HS-5 (cell line): ENCODE measurements around the gene PDE4A.
"Not testable (repeated sequence)": the region's sequence is repeated elsewhere in the genome, so short reads cannot be mapped to it uniquely, and the experiment has no call there.

Source experiments
- DNase-seq: peaks from one replicate; pipeline ENCODE4 v3.0.0-alpha.2; 2012; ENCODE audit warnings: low read depth

PDE4A gene

DNA sequence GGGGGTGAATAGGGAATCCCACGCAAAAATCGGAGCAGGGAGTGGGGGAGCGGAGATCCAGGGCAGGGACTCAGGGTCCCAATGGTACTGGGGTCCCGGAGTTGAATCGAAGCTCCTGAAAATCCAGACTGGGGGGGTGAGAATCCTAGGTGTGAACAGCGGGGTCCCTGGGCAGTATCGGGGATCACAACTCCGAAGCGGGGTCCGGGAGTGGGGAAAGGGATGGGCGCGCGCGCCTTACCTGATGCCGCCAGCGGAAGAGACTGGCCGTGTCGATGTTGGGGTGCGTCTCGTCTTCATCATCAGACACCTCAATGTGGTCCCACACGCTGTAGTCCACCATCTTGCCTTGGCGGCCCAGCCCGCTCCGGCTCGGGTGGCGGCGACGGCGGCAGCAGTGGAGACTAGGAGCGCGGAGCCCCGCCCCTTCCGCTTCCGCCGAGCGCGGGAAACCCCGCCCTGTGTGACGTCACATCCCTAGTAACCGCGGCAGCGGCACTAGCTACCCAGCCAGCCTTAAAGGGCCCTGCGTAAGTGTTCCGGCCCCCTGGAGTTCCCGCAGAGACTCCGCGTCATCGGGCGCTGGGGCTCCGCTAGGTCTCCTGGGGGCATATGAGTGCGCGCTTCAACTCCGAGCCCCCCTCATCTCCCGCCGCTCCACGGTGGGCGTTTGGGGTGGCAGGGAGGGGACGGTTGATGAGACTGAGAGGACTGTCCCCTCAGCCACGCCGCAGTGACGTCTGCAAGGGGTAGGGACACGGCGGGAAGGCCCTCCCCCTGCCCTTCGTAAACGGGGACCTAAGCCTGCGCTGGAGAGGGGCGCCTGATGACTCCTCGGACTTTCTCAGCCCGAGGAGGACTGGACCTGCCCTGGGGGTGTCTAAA is 17.0 kb upstream of the PDE4A start, which contains the start of gene CDC37:
CDC37 (minus strand) TSS at position 406 of the 885 bp plus-strand sequence; CDS start at position 343, 63 bp downstream.
- DNase-seq = peak; percentile 91

DNA sequence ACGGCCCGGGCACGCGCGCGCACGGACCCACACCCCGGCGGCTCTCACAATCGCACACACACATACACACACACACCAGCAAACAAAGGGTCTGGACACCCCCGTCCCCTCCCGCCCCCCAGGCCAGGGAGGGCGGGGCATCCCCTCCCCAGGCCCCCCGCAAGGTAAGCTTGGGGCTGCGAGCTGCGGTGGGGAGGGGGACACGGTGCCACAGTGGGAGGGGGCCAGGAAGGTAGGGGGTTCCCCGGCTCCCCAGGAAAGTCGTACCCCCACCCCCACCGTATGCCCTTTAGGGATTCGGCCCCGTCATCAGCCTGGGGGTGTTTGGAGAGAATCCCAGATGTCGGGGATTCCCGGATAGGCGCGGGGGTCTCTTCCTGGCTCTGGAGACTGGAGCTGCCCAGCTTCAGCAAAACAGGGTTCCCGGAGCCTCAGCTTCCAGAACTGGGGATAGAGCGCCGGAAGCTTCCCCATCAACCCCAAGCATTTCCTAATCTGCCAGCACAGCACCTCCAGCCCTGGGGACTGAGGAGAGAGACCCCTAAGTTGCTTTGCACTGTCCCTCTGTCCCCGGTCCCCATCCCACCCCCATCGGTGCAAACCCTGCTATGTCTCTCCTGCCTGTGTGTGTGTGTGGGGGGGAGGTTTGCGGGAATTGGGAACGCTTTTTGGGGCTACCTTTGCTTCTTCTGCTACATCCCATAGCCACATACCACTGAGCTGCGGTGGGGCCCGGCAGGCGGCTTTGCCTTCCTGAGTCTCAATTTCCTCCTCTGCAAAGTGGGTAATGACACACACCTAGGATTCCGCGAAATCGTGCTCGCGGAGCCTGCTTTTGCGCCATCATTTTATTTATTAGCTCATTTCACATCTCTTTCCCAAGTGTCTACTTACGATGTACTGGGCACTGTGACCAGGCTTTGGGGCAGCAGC is 15.2 kb upstream of the PDE4A start:
- DNase-seq = no peak

DNA sequence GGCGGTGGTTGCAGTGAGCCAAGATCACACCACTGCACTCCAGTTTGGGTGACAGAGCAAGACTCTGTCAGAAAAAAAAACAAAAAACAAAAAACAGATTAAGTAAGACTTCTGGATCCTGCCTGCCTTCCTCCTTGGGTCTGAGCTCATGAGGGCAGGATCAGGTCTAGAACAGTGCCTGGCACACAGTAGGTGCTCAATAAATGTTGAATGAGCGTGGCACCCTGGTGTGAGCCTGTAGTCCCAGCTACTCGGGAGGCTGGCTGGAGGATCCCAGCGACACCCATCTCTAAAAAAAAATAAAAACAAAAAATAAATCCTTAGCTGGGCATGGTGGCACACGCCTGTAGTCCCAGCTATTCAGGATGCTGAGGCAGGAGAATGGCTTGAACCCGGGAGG is 14.1 kb upstream of the PDE4A start:
- no peak for DNase-seq

DNA sequence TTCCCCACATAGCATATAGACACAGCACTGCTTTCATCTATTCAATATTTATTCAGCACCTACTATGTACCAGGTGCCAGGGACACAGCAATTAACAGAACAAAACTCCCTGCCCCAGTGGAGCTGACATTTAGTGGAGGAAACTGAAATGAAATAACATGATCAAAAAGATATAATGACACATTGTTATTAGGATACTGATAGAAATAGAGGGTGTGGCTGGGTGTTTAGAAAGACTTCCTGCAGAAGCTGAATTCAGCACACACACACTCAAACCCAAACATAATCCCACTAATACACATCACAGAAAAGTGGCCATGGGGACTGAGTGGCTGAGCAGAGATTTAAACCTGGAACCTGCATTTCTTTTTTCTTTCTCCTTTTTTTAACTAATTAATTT is 13.2 kb upstream of the PDE4A start:
- DNase-seq = no peak

DNA sequence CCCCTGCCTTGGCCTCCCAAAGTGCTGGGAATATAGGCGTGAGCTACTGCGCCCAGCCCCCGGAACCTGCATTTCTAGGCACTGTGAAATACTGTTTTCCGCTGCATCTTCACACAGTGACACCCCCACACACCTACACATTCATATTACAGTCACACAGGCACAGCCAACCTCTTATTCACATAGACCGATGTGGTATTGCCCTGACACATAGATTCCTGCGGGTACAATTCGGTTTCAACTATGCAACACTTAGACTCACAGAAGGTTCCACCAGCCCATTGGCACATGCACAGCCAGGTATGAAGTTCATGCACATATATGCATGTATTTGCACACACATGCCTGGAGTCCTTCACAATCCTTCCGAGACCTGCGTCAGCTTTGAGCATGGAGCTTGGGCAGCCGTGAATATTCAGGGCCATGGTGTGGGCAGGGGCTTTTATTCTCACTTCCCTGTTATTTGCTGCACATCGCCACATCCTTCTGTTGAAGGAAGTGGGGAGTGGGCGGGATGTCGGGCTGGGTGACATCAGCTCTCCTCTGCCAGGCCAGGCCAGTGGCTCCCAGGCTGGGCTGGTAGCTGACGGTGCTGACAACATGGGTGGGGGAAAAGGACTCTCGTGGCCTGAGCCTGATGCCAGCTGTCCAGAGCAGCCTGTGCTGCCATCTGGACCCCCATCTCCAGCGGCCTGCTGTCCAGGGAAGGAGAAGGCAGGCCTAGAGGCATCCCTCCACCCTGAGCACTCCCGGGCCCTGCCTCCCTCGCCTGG is 11.6 kb upstream of the PDE4A start:
- DNase-seq = no peak

DNA sequence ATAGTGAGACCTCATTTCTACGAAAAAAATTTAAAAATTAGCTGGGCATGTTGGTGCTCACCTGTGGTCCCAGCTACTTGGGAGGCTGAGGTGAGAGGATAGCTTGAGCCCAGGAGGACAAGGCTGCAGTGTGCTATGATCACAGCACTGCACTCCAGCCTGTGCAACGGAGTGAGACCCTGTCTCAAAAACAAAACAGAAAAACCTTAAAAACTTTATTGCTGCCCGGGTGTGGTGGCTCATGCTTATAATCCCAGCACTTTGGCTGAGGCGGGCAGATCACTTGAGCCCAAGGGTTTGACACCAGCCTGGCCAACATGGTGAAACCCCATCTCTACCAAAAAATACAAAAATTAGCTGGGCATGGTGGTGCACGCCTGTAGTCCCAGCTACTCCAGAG is 9.1 kb upstream of the PDE4A start:
- not testable (repeated sequence) for DNase-seq

DNA sequence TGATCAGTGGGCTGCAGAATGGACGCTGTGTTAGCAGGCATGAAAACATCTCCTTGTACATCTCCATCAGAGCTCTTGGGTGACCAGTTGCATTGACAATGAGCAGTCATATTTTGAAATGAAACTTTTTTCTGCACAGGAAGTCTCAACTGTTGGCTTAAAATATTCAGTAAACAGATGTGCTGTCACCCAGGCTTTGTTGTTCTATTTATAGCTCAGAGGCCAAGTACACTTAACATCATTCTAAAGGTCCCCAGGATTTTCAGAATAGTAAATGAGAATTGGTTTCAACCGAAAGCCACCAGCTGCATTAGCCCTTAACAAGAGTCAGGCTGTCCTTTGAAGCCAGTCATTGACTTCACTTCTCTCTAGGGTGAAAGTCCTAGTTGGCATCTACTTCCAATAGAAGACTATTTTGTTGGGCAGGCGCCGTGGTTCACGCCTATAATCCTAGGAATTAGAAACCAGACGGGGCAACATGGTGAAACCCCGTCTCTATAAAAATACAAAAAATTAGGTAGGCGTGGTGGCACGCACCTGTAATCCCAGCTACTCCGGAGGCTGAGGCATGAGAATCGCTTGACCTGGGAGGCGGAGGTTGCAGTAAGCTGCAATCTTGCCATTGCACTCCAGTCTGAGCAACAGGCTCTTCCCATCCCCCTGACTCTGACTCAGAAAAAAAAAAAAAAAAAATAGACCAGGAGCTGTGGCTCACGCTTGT is 7.9 kb upstream of the PDE4A start:
- no peak for DNase-seq

DNA sequence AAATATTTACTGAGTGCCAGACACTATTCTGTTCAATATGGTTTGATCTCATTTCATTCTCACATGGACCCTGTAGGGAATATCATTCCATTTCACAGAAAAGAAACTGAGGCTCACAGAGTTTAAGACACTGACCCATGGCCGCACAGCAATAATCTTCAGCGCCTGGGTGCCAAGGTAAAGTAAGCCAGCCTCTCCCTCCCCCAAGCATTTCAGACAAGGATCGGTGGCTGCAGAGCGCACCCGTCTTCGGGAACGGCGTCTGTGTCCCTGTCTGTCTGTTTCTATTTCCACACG is 4.3 kb upstream of the PDE4A start:
- DNase-seq = no peak

DNA sequence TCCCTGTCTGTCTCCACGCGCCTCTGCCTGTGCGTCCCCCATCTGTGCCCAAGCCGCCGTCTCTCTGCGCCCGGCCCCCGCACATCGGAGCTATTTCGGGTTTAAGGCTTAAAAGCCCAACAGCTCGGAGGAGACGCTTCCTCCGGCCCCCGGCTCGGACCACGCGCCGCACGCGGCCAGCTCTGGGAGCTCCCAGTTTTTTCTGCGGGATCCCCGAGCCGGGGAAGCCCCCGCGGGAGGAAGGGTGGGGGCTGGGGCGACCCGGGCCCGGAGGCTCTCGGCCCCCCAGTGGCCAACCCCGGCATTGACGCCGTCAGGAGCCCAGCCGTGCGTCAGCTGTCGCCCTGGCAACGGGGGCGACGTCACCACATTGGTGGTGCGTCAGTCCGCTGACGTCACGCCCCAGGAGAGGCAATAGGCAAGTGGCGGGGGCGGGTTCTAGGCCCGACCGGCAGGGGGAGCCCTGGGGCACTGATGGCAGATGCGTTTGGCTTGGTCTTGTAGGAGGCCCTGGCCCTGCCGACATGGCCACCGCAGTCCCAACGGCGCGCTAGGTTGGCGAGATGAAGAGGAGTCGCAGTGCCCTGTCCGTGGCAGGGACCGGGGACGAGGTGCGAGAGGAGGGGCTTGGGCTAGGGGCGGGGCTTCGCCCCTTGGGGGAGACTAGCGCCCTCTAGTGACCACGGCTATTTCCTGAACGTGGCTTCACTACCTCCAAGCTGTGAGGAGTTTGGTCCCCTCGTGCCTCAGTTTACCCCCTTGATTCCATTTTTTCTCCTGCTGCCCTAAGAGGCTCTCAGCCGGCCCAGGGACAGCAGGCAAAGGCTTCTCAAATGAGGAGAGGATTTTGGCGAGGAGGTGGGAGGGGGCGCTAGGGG is 3.7 kb upstream of the PDE4A start:
- peak; percentile 70 for DNase-seq

DNA sequence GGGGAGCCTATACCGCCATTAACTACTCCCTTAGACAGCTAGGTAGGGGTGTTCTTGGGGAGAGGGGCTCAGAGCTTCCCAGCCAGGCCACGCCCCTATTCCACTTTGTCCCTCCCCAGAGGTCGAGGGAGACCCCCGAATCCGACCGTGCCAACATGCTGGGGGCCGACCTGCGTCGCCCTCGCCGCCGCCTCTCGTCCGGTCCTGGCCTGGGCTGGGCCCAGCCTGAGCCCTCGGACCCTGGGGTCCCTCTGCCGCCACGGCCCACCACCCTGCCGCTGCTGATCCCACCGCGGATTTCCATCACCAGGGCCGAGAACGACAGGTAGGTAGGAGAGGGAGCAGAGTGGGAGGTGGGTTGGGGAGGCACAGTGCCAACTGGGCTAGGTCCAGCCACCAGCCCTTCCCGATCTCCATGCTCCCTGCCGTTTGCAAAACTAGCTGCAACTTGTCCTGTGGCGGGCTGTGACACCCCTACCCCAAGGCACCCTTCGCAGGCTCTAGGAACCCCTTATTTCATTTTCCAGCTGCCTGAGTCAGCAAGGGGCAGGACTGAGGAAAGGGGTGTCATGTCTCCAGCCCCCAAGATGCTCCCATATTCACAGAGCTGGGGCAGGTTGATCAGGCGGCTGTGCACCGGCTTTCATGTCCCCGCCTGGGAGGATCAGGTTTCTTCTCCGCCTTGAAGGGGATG is 2.6 kb upstream of the PDE4A start:
- DNase-seq = no peak

DNA sequence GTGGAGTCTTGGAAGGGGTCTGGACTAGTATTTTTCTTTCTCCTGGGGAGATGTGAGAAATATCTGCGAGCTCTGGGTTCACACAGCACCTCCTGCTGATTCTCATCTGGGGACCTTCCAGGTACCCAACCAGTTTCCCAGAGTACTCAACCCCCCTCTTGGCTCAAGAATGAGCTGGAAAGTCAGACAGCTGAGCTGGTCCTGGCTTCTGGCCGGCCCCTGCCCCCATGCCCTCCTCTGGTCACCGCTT is 2.2 kb upstream of the PDE4A start:
- DNase-seq = no peak

DNA sequence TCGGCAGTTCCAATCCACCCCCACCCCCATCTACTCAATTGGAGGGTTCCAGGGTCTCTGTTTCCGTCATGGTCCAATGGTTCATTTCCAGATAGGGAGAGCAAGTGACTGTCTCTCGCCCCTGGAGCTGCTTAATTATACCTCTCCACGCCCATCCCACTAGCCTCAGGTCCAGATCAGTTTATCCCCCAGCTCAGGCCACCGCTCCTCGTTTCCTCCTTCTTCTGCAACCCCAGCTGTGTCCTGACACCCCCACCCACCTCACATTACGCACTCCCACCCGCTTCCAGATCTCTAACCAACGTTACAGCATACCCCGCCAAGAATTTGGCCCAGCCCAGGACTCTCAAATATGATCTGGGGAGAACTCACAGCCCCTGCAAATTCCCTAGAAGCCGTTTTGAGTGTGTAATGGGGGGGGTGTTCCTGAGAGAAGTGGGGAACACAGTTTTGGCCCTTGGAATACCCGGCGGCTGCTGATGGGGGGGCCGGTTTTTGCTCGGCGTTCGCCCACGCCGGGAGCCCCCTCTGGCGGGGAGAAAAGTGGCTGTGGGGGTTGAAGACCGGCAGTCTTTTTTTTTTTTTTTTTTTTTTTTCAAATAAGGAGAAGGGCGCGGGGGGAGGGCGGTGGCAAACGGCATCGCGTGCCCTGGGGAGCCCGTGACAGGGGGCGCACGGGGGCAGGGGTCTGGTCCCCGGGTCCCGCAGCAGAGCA is 1.7 kb upstream of the PDE4A start:
- no peak for DNase-seq

DNA sequence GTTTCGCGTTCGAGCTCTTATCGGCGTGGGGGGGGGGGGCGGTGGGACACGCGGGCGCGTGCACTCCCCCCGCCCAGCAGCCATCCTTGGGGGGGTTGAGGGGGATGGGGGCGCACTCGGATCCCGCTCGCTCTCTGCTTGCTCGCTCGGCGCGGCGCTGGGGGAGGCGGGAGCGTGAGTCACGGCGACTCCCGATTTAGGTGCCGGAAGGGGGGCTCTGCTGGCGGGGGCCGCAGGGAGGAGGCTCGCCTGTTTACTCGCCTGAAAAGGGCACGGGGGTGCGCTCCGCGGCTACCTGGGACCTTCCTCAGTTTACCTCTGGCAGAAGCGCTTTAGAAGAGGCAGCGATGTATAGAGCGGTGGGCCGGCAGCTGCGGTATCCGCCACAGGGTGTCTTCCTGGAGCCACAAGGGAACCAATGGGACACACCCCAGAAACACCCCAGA is 1.1 kb upstream of the PDE4A start:
- no peak for DNase-seq

DNA sequence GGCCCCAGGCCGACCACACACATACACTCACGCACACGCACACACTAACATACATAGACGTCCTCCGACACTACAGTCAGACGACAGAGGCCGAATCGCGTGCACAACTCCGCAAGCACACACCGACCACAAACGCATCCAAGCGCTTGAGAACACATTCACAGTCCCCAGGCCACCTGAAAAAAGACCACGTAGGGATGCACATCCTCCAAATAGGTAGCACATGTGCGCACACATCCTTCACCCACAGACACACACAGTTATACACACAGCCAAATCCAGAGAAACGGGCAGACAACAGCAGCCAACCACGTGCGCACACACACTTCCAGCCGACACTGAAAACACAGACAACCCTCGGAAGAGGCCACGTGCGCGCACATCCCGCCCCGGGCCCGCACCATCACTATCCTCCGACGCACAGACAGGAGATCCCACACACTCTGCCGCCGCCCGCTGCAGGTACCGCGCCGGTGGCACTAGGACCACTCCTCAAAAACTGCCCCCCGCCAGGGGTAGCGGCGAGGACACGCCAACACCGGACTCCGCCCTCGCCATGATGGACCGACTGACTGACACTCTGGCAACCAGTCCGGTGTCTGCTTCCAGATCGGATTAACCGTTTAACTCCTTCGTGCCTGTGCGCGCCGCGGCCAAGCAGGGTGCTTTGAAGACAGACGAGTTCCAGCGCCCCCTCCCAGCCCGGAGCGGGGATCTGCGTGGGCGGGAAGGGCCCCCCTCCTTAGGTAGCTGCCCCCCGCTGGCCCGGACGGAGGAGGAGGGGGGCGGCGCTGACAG is 493 bp upstream of the PDE4A start:
- no peak for DNase-seq

DNA sequence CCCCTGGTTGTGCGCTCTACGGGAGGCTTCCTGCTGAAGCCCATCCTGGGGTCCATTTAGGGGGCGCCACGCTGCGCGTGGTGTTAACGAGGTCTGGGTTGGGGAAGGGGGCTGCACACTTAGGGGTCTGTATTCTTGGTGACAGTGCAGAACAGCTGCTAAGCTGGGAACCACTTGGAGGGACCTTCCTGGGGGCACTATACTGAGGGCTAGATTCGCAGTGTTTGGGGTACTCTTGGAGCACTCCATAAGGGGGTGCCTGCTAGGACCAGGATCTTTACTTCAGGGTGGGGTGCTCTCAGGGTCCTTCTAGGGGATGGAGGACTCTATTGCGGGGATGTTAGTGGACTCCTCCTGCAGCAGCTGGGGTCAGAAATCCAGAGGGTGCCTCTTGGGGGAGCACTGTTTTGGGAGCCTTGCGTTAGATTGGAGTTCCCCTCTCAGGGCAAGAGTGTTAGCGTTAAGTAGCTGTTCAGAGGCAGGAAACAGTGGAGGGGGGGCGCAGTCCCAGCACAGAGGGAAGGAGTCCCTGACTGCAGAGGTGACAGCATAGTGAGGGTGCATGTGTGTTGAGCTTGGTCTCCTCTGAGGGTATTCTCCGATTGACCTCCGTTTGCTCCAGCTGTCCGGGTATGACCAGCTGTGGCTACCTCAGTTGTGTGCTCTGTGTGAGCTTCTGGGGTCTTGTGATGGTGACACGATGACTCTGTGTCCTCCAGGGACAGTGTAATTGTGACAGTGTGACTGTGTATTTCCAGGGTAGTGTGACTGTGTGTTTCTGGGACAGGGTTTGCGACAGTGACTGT is 1.1 kb downstream of the PDE4A start:
- DNase-seq = no peak

DNA sequence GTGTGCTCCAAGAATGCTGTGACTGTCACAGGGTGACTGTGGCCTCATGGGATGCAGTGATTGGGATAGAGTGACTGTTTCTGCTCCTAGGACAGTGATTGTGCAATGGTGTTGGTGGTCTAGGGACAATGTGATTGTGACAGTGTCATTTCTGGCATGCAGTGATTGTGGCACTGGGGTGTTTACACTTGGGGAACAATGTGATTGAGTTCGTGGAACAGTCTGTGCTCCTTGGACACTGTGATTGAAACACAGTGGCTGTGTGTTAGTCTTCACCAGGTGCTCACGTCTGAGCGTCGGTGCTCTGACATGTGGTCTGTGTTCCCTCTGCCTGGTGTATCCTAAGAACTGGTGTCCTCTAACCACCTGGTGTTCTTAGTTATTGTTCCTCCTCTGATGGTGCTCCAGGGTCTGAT is 1.7 kb downstream of the PDE4A start:
- DNase-seq = no peak

DNA sequence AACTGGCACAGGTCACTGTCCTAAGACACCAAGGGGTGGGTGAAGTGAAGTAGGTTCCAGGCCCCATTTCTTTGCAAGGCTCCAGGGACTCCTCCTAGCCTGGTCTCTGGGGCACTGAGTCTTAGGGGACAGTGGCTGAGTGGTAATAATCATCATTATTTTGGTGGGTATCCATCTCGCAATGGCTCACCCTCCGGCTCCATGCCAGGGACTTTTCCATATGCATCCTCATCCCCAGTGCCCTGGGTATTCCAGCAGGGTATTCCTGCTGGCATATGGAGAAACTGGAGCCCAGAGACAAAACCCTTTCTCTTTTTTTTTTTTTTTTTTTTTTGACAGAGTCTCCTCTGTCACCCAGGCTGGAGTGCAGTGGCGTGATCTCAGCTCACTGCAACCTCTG is 2.5 kb downstream of the PDE4A start:
- no peak for DNase-seq
